Measurements from ENCODE around the gene PRPSAP1.

- TF ChIP-seq ARNTL (CRISPR knock-in tag; IDR thresholded peaks at IDR 0.05; ENCODE audit: borderline replicate concordance, low read depth) (no peak), BACH2 (CRISPR knock-in tag; IDR thresholded peaks at IDR 0.05; ENCODE audit: borderline replicate concordance) (no peak), ZNF8 (CRISPR knock-in tag; IDR thresholded peaks at IDR 0.05) (no peak), ZFP3 (CRISPR knock-in tag; IDR thresholded peaks at IDR 0.05) (no peak), CSRNP3 (CRISPR knock-in tag; IDR thresholded peaks at IDR 0.05) (no peak), ESRRG (CRISPR knock-in tag; IDR thresholded peaks at IDR 0.05) (no peak), GLIS3 (CRISPR knock-in tag; IDR thresholded peaks at IDR 0.05) (no peak), PATZ1 (CRISPR knock-in tag; IDR thresholded peaks at IDR 0.05; ENCODE audit: borderline replicate concordance) (no peak), ZNF70 (CRISPR knock-in tag; IDR thresholded peaks at IDR 0.05) (no peak), CSDC2 (CRISPR knock-in tag; IDR thresholded peaks at IDR 0.05) (no peak), PPARA (CRISPR knock-in tag; IDR thresholded peaks at IDR 0.05; ENCODE audit: borderline replicate concordance) (no peak), TCF4 (CRISPR knock-in tag; IDR thresholded peaks at IDR 0.05; ENCODE audit: borderline replicate concordance) (no peak)
Measured at GRCh38 chr17:76326306-76326705, 27.4 kb downstream of the PRPSAP1 start.

All from SK-N-SH treated with all-trans-retinoic acid at 6 μM for 48 hours (cell line).